ENCODE results near the gene NKIRAS2.

NKIRAS2 gene

DNA sequence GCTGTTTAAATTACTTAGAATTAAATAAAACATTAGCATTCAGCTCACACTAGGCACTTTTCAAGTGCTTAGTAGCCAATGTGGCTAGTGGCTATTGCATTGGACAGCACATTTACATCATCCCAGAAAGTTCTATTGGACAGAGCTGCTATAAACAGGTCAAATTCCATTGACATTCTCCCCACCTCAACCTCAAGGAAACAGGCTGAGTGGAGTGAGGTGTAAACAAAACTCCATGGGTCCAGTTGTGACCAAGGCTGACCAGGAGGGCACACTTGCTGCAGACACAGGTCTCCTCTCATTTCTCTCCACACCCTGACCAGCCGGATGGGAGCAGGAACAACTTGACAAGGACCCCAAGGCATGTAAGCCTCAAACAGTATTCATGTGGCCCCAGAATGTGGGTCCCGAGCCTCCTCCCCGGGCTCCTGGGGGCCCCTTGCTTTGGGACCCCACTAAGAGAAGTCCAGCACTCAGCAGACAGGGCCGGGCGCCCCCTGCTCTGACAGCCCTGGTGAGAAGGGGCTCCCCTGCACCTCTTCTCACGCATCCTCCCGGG, 30.0 kb downstream of the NKIRAS2 start:
- TF ChIP-seq, protein P1, sequence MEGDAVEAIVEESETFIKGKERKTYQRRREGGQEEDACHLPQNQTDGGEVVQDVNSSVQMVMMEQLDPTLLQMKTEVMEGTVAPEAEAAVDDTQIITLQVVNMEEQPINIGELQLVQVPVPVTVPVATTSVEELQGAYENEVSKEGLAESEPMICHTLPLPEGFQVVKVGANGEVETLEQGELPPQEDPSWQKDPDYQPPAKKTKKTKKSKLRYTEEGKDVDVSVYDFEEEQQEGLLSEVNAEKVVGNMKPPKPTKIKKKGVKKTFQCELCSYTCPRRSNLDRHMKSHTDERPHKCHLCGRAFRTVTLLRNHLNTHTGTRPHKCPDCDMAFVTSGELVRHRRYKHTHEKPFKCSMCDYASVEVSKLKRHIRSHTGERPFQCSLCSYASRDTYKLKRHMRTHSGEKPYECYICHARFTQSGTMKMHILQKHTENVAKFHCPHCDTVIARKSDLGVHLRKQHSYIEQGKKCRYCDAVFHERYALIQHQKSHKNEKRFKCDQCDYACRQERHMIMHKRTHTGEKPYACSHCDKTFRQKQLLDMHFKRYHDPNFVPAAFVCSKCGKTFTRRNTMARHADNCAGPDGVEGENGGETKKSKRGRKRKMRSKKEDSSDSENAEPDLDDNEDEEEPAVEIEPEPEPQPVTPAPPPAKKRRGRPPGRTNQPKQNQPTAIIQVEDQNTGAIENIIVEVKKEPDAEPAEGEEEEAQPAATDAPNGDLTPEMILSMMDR (IDR thresholded peaks at IDR 0.05; ENCODE audit: low read depth, low read length, missing control alignments) = no peak
- peak overlapping the region; percentile 48 for H3K4me3 ChIP-seq (replicated peaks; ENCODE audit: low read depth, low read length)
- DNase-seq (ENCODE audit: extremely low read depth, low read depth) = no peak

DNA sequence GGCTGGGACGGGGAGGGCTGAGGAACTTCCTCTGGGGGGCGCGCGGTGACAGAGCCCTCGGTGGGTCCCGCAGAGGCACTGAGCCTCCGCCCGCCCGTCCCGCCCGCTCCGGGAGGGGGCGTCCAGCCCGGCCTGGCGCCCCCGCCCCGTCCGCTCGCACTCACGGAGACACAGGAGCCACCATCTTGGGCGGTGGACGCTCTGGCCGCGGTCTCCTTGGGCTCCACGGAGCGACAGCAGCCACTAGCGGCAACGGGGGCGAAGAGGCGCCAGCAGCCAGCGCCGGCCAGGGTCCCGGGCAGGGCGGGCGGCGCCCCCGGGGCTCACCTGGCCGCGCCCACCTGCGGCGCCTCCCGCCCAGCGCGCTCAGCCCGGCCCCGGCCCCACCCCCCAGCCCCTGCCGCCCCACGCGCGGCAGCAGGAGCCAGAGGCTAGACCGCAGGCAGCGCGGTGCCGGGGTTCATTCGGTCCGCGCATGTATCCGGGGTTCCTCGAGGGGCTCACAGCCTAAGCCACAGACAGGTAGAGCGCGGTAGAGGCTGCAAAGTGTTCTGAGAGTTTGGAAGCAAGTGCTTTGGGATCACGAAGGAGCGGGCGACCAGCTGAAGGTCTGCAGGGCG, 30.6 kb downstream of the NKIRAS2 start, which contains the start of gene C17orf113:
TSS of gene C17orf113 (minus strand) at position 209 of the 620 bp plus-strand sequence. CDS start 7,225 bp downstream, outside the sequence.
- no peak for DNase-seq (ENCODE audit: extremely low read depth, low read depth)
- TF ChIP-seq, protein P1 (IDR thresholded peaks at IDR 0.05; ENCODE audit: low read depth, low read length, missing control alignments) = no peak
- peak within 1 kb of the TSS; percentile 48 for H3K4me3 ChIP-seq (replicated peaks; ENCODE audit: low read depth, low read length)

DNA sequence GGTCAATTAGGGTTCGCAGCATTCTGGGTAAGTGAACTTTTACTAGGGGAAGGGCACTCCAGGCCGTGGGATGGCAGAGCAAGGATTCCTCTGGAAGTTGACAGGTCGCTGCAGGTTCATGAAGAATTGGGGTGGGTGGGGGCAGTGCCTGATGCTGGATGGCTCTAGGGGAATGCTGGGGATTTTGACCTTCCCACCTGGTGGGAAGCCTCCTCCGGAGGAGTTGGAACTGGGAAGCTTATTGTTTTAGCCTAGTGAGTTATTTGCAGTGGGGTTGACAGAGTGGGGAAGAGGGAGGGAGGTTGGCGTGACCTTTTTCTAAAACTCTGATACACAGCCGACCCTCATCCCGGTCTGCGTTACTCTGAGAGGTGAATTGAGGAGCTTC, 31.1 kb downstream of the NKIRAS2 start:
- TF ChIP-seq, protein P1 (IDR thresholded peaks at IDR 0.05; ENCODE audit: low read depth, low read length, missing control alignments) = no peak
- DNase-seq (ENCODE audit: extremely low read depth, low read depth) = no peak
- H3K4me3 ChIP-seq (replicated peaks; ENCODE audit: low read depth, low read length) = 0 out of 2 replicates have a peak overlapping the region, but pooled peaks have one; percentile 15

DNA sequence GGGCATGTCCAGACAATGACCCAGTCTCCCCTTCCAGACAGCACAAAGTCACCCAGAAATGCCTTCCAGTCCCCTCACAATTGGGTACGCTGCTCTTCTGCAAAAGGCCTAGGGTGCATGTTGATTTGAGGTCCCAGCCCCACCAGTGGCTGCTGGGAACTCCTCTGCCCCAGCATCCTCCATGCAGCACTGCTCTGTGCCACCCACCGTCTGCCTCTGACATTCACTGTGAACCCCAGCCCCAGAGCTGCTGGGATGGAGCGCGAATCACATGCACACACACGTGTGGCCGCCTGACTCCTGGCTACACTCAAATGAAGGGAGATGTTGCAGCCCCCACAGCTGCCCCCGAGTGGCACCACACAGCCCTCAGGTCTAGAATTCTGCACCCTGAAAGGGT, 31.8 kb downstream of the NKIRAS2 start:
- DNase-seq (ENCODE audit: extremely low read depth, low read depth) = no peak
- no peak overlapping the region for H3K4me3 ChIP-seq (replicated peaks; ENCODE audit: low read depth, low read length)
- TF ChIP-seq, protein P1 (IDR thresholded peaks at IDR 0.05; ENCODE audit: low read depth, low read length, missing control alignments) = no peak

DNA sequence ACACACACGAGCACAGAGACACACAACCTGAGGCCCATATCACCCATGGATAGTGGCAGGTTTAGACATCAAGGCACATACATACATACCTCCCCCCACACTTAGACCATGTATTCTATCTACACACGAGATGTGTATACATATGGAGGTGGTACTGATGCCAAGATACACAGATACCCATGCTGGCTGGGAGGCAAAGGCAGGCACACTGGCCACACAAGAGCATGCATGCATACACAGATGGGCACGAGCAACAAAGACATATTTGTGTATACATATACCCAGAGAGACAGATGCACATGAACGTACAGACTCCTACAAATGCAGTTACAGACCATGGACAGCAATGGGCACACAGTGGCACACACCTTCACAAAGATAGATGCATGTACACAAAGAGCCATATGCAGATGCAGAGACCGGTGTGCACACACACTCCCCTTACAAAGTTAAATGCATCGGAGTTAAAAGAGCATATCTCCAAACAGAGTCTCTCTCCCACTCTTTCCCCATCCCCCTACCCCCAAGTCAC, 32.5 kb downstream of the NKIRAS2 start:
- H3K4me3 ChIP-seq (replicated peaks; ENCODE audit: low read depth, low read length) = no peak overlapping the region
- TF ChIP-seq, protein P1 (IDR thresholded peaks at IDR 0.05; ENCODE audit: low read depth, low read length, missing control alignments) = no peak
- no peak for DNase-seq (ENCODE audit: extremely low read depth, low read depth)

DNA sequence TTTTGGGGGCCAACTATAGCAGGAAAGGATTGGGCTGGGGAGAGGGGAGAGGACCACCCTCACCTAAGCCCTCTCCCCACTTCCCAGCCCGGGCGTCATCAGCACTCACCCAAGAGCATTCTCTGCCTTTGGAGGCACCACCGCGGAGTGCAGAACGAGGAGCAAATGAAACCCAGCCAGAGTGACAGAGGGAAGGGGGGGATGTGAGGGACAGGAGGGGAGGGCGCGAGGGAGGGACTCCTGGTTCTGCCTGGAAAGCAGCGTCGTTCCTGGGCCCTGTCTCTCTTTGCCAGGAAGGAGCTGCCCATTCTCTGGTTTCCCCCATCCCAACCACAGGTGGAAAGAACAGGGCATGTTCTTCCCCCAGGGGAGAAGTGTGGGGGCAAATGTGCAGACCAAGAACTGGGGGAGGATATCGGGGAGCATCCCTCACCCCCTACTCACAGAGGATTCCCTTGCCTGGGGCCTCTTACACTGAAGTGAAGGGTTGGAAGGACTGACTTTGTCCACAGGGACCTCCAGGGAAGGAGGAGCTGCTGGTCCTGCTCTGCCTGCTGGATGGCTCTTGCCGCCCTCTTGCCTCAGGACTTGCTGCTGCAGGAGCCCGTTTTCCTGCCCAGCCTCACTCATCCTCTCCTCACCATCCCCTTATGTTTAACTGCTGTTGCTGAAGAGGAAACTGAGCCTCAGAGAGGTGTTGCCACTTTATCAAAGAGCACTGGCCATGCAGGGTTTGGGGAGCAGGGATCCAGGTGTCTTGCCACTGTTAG, 34.0 kb downstream of the NKIRAS2 start:
- TF ChIP-seq, protein P1 (IDR thresholded peaks at IDR 0.05; ENCODE audit: low read depth, low read length, missing control alignments) = no peak
- no peak overlapping the region for H3K4me3 ChIP-seq (replicated peaks; ENCODE audit: low read depth, low read length)
- no peak for DNase-seq (ENCODE audit: extremely low read depth, low read depth)

Measured in HFF-Myc (cell line).